Measurements from ENCODE around the gene PACRG. TPM values are rescaled to one million over a fixed set of nuclear protein-coding genes. Genes with fewer than 3 reads are reported as not detected.

PACRG gene
- total RNA-seq, 4 donors from 2014 or later = 0.29 to 1.6 (median 0.61) TPM

GRCh38 chr6:163356743-163357142, 629.0 kb downstream of the PACRG start:
- H3K9me3 ChIP-seq = no peaks in the 10 kb centered on the region
- H3K27ac ChIP-seq = no peak overlapping the region
- intact Hi-C loops (cut with DNase I; ENCODE audit: low total_unique reads) = no loop called here
- no peaks in the 10 kb centered on the region for H3K27me3 ChIP-seq
- TF ChIP-seq POLR2A (IDR thresholded peaks at IDR 0.05) = no peak
- TF ChIP-seq, protein P1, sequence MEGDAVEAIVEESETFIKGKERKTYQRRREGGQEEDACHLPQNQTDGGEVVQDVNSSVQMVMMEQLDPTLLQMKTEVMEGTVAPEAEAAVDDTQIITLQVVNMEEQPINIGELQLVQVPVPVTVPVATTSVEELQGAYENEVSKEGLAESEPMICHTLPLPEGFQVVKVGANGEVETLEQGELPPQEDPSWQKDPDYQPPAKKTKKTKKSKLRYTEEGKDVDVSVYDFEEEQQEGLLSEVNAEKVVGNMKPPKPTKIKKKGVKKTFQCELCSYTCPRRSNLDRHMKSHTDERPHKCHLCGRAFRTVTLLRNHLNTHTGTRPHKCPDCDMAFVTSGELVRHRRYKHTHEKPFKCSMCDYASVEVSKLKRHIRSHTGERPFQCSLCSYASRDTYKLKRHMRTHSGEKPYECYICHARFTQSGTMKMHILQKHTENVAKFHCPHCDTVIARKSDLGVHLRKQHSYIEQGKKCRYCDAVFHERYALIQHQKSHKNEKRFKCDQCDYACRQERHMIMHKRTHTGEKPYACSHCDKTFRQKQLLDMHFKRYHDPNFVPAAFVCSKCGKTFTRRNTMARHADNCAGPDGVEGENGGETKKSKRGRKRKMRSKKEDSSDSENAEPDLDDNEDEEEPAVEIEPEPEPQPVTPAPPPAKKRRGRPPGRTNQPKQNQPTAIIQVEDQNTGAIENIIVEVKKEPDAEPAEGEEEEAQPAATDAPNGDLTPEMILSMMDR (IDR thresholded peaks at IDR 0.05 in 4 of 5, conservative IDR thresholded peaks at IDR 0.05 in 1 of 5) = no peak
- no peak for ATAC-seq
- no peak for DNase-seq
- no peaks in the 10 kb centered on the region for H3K36me3 ChIP-seq
- in situ Hi-C loops (cut with MboI; ENCODE audit: low sequenced_read_pairs in 4 of 4) = loop anchor here in 1 of 4 donors (10.0 kb wide), 1 partner anchor 48 kb away; no protein-coding TSS in a partner anchor
- no peak overlapping the region for H3K4me3 ChIP-seq
- H3K4me1 ChIP-seq = peaks cover 9 to 13% of the 10 kb centered on the region in 2 donors

- ATAC-seq (no peak), DNase-seq (no peak)
- no peaks in the 10 kb centered on the region for H3K36me3 ChIP-seq
- TF ChIP-seq, protein P1 (IDR thresholded peaks at IDR 0.05 in 4 of 5, conservative IDR thresholded peaks at IDR 0.05 in 1 of 5) = no peak
- no peak for TF ChIP-seq POLR2A (IDR thresholded peaks at IDR 0.05)
- H3K27ac ChIP-seq = no peak overlapping the region
- no peaks in the 10 kb centered on the region for H3K27me3 ChIP-seq
- intact Hi-C loops (cut with DNase I; ENCODE audit: low total_unique reads) = no loop called here
- H3K9me3 ChIP-seq = no peaks in the 10 kb centered on the region
- no peaks in the 10 kb centered on the region for H3K4me1 ChIP-seq
- in situ Hi-C loops (cut with MboI; ENCODE audit: low sequenced_read_pairs in 4 of 4) = no loop called here
- H3K4me3 ChIP-seq = no peak overlapping the region
These were observed 636.9 kb downstream of the PACRG start for GRCh38 chr6:163364641-163365040.

Other genes with a start within 250 kb of the PACRG start
- 10 to 100 TPM in 3 of 4 donors, 1 to 10 TPM in 1; 8.4 to 21.6 (median 13.7) TPM for gene PRKN, start 208 bp upstream of the PACRG start, total RNA-seq

All from gastrocnemius medialis (tissue), 4 donors.